Endothelial cell of umbilical vein (primary cell): ENCODE data around the gene QTRT2. TPM values are rescaled to one million over a fixed set of nuclear protein-coding genes. Genes with fewer than 3 reads are reported as not detected.

ENCODE experiments used
- BruUV-seq: library from RNA; stranded (reverse); fragments of 400-500 nt; replicated peaks from 2 replicates; lab custom pipeline; 2021; lab: Mats Ljungman, UMichigan
- CTCF ChIA-PET: fragments of 300-600, 350-600 bp; sonication (Branson Sonifier 250); formaldehyde crosslinking; loops from one replicate; lab custom pipeline; 2021; ENCODE audit warnings: antibody characterized with exemption, inconsistent platforms; lab: Charles Lee
- POLR2A ChIA-PET: fragments of 300-600, 350-600 bp; sonication (Branson Sonifier 250); formaldehyde crosslinking; loops from one replicate; lab custom pipeline; 2021; ENCODE audit warnings: antibody characterized with exemption, inconsistent platforms; lab: Charles Lee
- DNase-seq: peaks from one replicate; pipeline ENCODE4 v3.0.0-alpha.2; 2011; ENCODE audit warnings: low read depth, low spot score
- FAIRE-seq: peaks from 2 replicates; lab custom pipeline; 2011; peaks lifted over from hg19 to GRCh38; lab: Jason Lieb, UNC
- H2AFZ ChIP-seq: 2 replicates; pipeline ENCODE4 v1.6.0; 2012; ENCODE audit warnings: low read depth, low read length, control low read depth, inconsistent platforms
- H3K27ac ChIP-seq: 2 replicates; pipeline ENCODE4 v1.5.1; 2011; ENCODE audit warnings: low read depth, mild to moderate bottlenecking, control low read depth, low read length, moderate library complexity; ENCODE audit not compliant: insufficient read depth
- H3K27me3 ChIP-seq, 2 experiments: 2 replicates each; pipeline versions ENCODE4 v1.6.0 to v1.6.1; 2011; ENCODE audit warnings: low read length in 2 of 2, mixed read lengths in 1 of 2; ENCODE audit not compliant: control insufficient read depth in 2 of 2, insufficient read depth in 2 of 2
- H3K36me3 ChIP-seq, 2 experiments: 2 replicates in 1 of 2; 3 replicates in 1 of 2; pipeline ENCODE4 v1.5.1; 2011; ENCODE audit warnings: low read length in 2 of 2, mild to moderate bottlenecking in 1 of 2, moderate library complexity in 1 of 2; ENCODE audit not compliant: control insufficient read depth in 2 of 2, insufficient read depth in 2 of 2; ENCODE audit errors: extremely low read depth in 1 of 2
- H3K4me1 ChIP-seq: 3 replicates; pipeline ENCODE4 v1.5.1; 2011; ENCODE audit warnings: mild to moderate bottlenecking, low read length; ENCODE audit not compliant: control insufficient read depth, insufficient read depth; ENCODE audit errors: extremely low read depth
- H3K4me2 ChIP-seq: 2 replicates; pipeline ENCODE4 v1.6.1; 2011; ENCODE audit warnings: low read length, control low read depth, mixed read lengths; ENCODE audit not compliant: insufficient read depth
- H3K4me3 ChIP-seq, 3 experiments: fragments of 200-600 bp in 1 of 3; sonication (generic), shearing (Covaris generic) in 1 of 3; replicated peaks in 1 of 3; 2 replicates each; pipeline ENCODE4 v1.5.1; 2011 to 2016; ENCODE audit warnings: control low read depth in 3 of 3, low read length in 3 of 3, mild to moderate bottlenecking in 2 of 3, inconsistent platforms in 1 of 3, low read depth in 1 of 3, moderate library complexity in 1 of 3; ENCODE audit not compliant: insufficient read depth in 1 of 3
- H3K79me2 ChIP-seq: 2 replicates; pipeline ENCODE4 v1.6.0; 2012; ENCODE audit warnings: low read length, inconsistent platforms; ENCODE audit not compliant: control insufficient read depth, insufficient read depth
- H3K9ac ChIP-seq: replicated peaks from 2 replicates; pipeline ENCODE3; 2011; ENCODE audit warnings: low read length, control low read depth; ENCODE audit not compliant: insufficient read depth; ENCODE audit errors: extremely low read depth
- H3K9me1 ChIP-seq: replicated peaks from 3 replicates; pipeline ENCODE4 v1.6.0; 2011; ENCODE audit warnings: mild to moderate bottlenecking, low read length; ENCODE audit not compliant: control insufficient read depth, insufficient read depth; ENCODE audit errors: extremely low read depth
- H3K9me3 ChIP-seq: replicated peaks from 2 replicates; pipeline ENCODE4 v1.5.1; 2012; ENCODE audit warnings: low read length, inconsistent platforms; ENCODE audit not compliant: control insufficient read depth, insufficient read depth
- H4K20me1 ChIP-seq: replicated peaks from 2 replicates; pipeline ENCODE3; 2011; ENCODE audit warnings: mild to moderate bottlenecking, low read length; ENCODE audit not compliant: control insufficient read depth, insufficient read depth; ENCODE audit errors: extremely low read depth
- CTCF ChIP-seq, 2 donors: IDR thresholded peaks; 1 replicate in 1 of 2; 2 replicates in 1 of 2; pipeline ENCODE4 v1.5.1; 2011; ENCODE audit warnings: low read length in 2 of 2, mild to moderate bottlenecking in 2 of 2, moderate library complexity in 2 of 2, control low read depth in 1 of 2, inconsistent platforms in 1 of 2, low read depth in 1 of 2; ENCODE audit not compliant: insufficient read depth in 1 of 2; ENCODE audit errors: extremely low read depth in 1 of 2
- EZH2 ChIP-seq: IDR thresholded peaks from 2 replicates; pipeline ENCODE4 v1.6.1; 2012; ENCODE audit warnings: borderline replicate concordance, low read depth, mild to moderate bottlenecking, moderate library complexity, low read length, inconsistent platforms; ENCODE audit not compliant: severe bottlenecking
- FOS ChIP-seq: IDR thresholded peaks from 2 replicates; pipeline ENCODE4 v1.6.1; 2011; ENCODE audit warnings: mild to moderate bottlenecking, low read length, moderate library complexity, borderline replicate concordance; ENCODE audit not compliant: insufficient read depth
- GATA2 ChIP-seq: IDR thresholded peaks from 2 replicates; pipeline ENCODE4 v1.7.0; 2011; ENCODE audit warnings: low read depth, mild to moderate bottlenecking, moderate library complexity, mixed read lengths, low read length; ENCODE audit not compliant: insufficient read length, insufficient read depth
- MYC ChIP-seq: IDR thresholded peaks from one replicate; pipeline ENCODE4 v1.6.1; 2011; ENCODE audit warnings: mild to moderate bottlenecking, low read depth, low read length
- POLR2A ChIP-seq: IDR thresholded peaks from 2 replicates; pipeline ENCODE4 v1.6.1; 2012; ENCODE audit warnings: low read depth, mild to moderate bottlenecking, control low read depth, low read length
- POLR2AphosphoS5 ChIP-seq: IDR thresholded peaks from 2 replicates; pipeline ENCODE4 v1.6.1; 2012; ENCODE audit warnings: low read depth, mild to moderate bottlenecking, control low read depth, low read length, moderate library complexity; ENCODE audit not compliant: insufficient read depth
- dilution Hi-C: fragments of 300-500 bp; cut with MboI; formaldehyde crosslinking; loops from one replicate; pipeline ENCODE4 v1.15.0; 2019; ENCODE audit warnings: low sequenced_read_pairs; ENCODE audit not compliant: extremely low pct_ligation_motif_present
- intact Hi-C: fragments of 100-400 bp; cut with micrococcal nuclease; formaldehyde crosslinking; loops from one replicate; pipeline ENCODE4 v1.10.0; 2022
- polyA plus RNA-seq, 4 experiments: library from polyadenylated mRNA; depleted of rRNA in 3 of 4; stranded (reverse) in 3 of 4; unstranded in 1 of 4; fragments of >200 nt; gene quantifications; 2 replicates each; pipeline versions ENCODE4 v1.2.1 to v1.2.3, GENCODE V29; 2011 to 2012; ENCODE audit warnings: missing spikeins in 1 of 4
- total RNA-seq: library from RNA; stranded (reverse); gene quantifications from 2 replicates; pipeline ENCODE4 v1.2.3, GENCODE V29; 2021
- TF ChIP-seq, protein P1 (sequence below): IDR thresholded peaks from 2 replicates; pipeline ENCODE4 v1.6.1; 2011; ENCODE audit not compliant: insufficient read depth, insufficient read length

QTRT2 gene
- total and polyA plus RNA-seq, 2 donors (not counting 3 experiments of a cell fraction or from before 2014, with no cell fraction given) = 11.0 to 42.8 TPM

GRCh38 chr3:114108137-114108536 is 51.6 kb downstream of the QTRT2 start:
- no peak overlapping the region for H3K9ac ChIP-seq
- CTCF ChIA-PET = interaction anchor here (1.7 to 1.9 kb wide), 2 partner anchors 14 to 15 kb away, joined by 4 to 5 read pairs; no protein-coding TSS in a partner anchor
- FAIRE-seq (no peak), DNase-seq (no peak)
- H3K9me3 ChIP-seq = no peaks in the 10 kb centered on the region
- H3K4me3 ChIP-seq = no peak overlapping the region
- intact Hi-C loops (no loop called here), dilution Hi-C loops (no loop called here)
- no peak overlapping the region for H3K27ac ChIP-seq
- H3K4me2 ChIP-seq = no peak overlapping the region
- no peak overlapping the region for H2AFZ ChIP-seq
- POLR2A ChIA-PET = no interaction called here
- H3K79me2 ChIP-seq = no peaks in the 10 kb centered on the region
- TF ChIP-seq GATA2 (no peak), EZH2 (no peak), FOS (no peak), CTCF (IDR thresholded peaks at IDR 0.05; ENCODE audit: extremely low read depth in 1 of 2, insufficient read depth in 1 of 2, low read depth in 1 of 2, low read length in 2 of 2) (no peak), MYC (no peak), POLR2A (no peak), POLR2AphosphoS5 (no peak)
- TF ChIP-seq, protein P1, sequence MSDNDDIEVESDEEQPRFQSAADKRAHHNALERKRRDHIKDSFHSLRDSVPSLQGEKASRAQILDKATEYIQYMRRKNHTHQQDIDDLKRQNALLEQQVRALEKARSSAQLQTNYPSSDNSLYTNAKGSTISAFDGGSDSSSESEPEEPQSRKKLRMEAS = no peak
- no peaks in the 10 kb centered on the region for H4K20me1 ChIP-seq
- peaks cover 7% of the 10 kb centered on the region for H3K4me1 ChIP-seq
- BruUV-seq = no TSS peak
- H3K9me1 ChIP-seq = no peaks in the 10 kb centered on the region
- no peaks in the 10 kb centered on the region for H3K36me3 ChIP-seq
- no peaks in the 10 kb centered on the region for H3K27me3 ChIP-seq
